Measurements from ENCODE around the gene ZNHIT3.
"Not testable (repeated sequence)": the region's sequence is repeated elsewhere in the genome, so short reads cannot be mapped to it uniquely, and the experiment has no call there.

ZNHIT3 gene

DNA sequence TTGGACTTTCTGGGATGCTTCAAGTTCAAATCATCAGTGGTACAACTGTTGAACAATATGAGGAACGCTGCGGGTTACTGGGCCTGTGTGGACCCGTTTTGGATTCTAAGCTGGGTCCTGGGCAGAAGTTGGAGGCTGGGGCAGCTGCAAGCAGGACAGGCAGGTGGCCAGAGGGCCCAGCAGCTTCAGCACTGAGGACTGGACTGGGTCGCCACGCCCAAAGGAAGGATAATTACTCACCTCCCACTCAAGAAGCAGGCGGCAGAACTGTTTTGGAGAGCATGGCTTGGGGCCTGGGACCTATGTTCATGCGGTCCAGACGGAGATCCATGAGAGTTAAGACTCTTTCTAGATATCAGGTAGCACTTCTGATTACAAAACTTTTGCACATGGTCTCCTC, 1.5 kb upstream of the ZNHIT3 start:
- no peak for DNase-seq

DNA sequence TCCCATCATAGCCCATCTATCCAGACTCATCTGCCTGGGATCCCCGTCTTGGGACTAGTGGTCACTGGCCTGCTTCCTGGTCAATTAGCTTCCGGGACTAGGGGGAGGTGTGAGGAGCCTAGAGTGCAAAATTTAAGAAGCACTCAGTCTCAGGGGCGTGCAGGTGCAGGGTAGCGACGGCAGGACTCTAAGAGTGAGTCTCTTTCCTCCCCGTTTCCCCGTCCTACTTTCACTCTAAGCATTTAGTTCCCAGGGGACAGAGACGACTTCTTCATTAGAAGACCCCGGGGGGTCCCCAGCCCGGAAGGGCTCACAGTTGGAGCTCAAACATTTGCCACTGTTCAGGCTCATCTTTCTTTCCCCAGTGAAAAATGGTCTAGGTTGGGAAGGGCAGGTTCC, 677 bp upstream of the ZNHIT3 start:
- no peak for DNase-seq

DNA sequence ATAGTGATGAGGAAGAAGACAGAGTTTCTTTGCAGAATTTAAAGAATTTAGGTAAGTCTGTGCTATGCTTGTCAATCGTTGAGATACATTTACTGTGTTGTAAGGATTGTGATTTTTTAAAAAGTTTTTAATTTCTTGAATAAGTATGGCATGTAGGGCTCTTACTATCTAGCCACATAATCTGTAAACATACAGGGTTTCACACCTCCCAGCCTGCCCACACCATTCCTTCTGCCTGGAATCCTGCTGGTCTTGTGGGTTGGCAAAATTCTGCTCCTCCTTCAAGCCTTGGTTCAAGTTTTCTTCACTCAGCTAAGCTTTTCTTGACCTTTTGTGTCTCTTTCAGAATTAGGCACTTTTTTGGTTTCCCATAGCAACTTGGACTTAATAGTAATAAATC, 7.5 kb downstream of the ZNHIT3 start:
- DNase-seq = no peak

DNA sequence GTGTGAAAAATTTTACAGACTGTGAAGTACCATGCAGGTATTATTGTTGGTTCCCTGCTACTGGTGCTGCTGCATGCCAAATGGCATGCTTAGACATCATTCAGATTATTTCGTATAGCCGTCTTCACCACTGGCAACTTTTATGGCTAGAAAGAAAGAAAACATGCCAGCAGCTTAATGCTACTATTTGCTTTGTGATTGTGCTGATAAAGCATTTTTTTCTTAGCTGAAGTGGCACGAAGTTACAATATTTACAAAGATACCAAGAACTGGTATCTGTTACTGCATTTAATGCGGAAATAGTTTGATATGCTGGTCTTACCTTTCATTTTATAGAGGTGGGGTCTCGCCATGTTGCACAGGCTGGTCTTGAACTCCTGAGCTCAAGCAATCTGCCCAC, 8.2 kb downstream of the ZNHIT3 start:
- no peak for DNase-seq

DNA sequence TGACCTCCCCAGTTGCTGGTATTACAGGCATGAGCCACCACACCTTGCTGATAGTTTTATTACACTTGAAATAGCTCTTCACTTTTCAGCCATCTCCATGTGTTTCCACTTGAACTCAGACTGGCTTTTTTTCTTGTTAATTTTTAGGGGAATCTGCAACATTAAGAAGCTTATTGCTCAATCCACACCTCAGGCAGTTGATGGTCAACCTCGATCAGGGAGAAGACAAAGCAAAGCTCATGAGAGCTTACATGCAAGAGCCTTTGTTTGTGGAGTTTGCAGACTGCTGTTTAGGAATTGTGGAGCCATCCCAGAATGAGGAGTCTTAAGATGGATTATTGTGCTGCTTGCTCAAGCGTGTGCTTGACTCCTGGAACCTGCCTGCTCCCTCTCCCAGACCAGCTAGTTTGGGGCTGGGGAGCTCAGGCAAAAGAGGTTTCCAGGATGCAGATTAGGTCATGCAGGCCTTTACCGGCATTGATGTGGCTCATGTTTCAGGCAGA, 8.6 kb downstream of the ZNHIT3 start:
- DNase-seq = no peak

DNA sequence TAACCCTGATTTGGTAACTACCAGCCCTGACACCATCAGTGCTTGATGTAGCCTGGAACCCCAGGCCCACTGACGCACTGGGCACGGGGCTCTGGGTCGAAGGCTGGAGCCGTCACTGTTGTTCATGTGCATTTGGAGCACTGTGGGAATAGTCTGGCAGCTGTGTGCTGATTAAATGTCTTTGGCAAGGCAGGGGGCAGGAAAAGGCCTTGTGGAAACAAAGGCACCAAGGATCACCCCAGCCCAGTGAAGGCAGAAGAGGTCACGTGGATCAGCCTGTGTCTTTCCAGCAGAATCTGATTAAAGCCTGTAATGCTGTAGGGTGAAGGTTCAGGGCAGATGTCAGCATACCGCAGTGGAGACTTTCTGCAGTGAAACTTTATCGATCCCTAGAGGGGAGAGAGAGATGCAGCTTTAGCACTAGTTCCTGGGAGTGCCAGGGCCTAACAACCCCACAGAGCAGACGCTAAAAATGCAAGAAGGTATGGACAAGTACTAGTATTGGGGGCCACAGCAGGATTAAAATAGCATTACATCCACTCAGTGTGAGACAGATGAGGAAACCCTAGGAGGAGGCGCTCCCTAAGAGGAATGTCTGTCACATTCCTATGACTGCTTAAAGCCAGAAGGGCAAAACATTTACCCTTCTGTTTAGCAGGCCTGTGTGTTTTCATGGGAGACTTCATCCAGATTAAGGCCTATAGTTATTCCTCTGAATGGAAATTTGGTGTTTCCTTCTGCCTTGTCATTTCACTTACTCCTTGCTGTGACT, 9.7 kb downstream of the ZNHIT3 start:
- no peak for DNase-seq

DNA sequence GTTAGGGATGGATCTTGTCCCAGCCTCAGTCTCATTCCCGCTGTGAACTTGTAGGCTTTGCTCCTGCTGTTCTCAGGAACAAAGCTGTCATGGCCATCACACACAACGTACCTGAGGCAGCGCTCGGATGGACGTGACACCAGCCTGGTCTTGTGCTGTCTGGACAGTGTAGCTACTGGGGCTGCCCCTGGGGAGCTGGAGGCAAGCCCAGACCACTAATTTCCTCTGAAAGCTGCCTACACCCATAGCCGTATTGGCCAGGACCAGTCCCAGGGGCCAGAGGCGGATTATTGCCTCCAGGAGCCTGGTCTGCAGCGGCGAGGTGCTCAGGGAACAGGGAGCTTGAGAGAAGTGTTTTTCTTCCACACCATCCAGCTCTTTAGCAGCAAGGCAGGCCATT, 11.7 kb downstream of the ZNHIT3 start:
- no peak for DNase-seq

DNA sequence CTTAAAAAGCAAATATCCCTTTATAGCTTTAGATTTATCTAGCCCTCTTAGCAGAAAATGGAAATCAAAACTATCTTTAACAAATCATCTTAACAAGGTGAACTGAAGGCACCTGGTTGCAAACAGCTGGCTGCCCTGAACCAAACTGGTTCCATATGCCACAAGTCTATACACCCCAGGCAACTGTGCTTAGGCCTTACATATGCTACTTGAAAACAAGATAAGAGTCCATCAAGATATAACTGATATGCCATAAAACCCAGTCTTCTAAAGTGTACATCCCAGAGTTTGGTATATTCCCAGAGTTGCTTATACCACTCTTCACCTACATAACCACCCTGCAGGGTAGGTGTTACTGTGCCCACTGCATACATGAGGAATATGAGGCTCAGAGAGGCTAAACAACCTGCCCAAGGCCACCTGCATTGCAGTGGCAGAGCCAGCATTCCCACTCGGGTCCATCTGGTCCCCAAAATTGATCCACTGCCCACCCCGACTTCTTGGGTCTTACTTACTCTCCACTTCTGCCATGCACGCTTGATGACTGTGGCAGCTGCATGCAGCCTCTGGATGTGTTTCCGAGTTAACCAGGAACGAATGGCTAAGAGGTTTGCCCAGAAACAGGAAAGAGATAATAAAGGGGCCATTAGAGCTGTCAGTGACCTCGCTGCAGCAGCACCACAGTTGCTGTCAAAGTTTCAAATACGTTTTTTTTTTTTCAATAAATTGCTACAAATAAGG, 12.2 kb downstream of the ZNHIT3 start:
- no peak for DNase-seq

DNA sequence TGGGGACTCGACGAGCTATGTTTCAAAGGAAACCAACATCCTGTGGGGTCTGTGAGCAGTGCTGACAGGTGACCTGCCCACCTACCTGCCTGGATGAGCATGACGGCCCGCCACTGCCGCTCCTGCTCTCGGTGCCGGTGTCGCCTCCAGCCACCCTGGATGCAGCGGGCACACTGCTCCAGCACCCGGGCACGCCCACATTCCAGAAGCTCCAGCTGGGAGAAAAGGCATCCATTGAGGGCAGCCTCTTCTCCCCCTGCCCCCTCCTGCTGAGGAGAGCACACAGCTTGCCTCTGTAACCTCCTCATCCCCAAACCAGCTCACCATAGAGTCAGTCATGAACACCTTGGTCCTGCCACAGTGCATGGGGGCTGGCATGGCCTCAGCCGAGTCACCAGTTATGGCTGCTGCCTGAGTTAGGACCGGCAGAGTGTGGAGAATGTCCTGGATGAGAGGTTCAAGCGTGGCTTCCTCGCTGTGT, 14.3 kb downstream of the ZNHIT3 start:
- DNase-seq = no peak

DNA sequence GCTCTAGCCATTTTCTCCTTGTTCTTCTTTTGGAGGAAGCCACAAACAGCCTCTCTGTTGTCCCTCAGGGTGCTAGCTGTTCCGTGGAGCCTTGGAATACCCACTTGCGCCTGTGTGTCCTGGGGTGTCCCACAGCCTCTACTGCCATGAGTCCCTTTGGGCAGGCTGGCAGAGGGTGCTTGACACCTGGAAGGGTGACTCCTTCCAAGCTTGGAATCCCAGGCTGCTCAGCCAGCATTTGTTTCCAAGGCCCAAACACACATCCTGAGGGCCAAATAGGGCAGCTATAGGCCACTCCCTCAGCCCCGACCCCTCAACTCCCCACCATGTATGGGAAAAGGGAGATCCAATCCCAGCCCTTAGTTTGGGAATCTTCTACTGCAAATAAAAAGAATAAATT, 14.9 kb downstream of the ZNHIT3 start:
- no peak for DNase-seq

DNA sequence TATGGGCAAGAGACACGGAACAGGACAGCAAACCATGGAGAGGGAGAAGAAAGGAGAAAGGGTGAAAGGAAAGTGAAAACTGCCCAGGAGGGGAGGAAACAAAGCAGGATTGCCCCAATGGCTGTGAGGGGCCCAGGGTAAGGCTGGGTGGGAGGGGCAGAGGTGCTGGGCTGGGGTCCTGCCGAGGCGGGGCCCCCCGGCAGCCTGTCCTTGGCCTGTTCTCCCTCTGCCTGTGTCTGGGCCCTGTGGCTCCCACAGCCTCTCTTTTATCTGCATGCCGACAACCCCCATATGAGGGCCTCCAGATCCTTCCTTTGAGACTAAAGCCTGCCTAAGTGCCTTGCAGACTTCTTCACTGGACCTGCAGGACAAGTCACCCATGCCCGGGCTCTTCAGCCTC, 15.5 kb downstream of the ZNHIT3 start:
- DNase-seq = no peak

DNA sequence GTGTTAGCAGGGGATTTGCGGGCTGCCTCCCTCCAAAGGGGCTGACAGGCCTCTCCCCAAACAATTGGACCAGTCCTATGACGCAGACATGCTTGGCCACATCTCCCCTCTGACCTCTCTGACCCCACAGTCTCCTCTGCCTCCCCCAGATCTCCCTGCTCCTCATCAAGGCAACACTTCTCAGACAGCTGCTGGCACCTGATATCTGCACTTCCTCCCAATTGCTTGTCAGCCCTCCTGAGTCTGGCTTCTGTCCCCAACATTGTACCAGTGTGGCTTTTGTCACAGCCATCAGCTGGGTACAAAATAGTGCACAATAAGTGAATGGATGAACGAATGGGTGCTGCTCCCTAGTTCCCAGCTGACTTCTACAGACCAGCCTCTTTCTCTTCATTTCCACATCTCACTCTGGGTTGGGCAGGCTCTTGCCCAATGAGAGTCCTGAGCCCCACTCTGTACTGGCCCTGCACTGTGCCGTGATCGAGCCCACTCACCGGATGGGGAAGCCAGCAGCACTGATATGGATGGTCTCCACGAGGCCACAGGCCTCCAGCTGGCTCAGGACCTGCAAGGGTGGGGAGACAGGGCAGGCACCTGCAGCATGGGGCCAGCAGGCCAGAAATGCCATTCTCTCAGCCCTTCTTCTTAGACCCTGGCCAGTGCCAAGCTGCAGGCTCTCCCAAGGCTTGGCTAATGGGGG, 17.1 kb downstream of the ZNHIT3 start:
- DNase-seq = no peak

DNA sequence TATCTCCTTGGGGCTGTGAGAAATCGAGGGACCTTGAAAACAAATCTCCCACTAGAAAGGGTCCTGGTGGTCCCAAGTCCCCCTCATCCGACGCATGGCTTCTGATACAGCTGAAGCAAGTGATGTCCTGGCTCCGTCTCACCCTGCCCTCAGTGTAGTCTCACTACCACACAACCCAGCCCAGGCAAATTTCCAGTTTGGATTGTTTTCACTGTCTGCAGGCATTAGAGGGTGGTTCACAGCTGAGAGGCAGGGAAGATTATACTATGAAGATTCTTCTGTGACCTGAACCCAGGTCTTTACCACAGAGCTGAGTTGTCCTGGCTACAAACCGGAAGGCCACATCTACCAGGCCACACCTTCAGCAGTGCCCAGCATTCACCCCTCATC, 17.7 kb downstream of the ZNHIT3 start:
- DNase-seq = no peak

DNA sequence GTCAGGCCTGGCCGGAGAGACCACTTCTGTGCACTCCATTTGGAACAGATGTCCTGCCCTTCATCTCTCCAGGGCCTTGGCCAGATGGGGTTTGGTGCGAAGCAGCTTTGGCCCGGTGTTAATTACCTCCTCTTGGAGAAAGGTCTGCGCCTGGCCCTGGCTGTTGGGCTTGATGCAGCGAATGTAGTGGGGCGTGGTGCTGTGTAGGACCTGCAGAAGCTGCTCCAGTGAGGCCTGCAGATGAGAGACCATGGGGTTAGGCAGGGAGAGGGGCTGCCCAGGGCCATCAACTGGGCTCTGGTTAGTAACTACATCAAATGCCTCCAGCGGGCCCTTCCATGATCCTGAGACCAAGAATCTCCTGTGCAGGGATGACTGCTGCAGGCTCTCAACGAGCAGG, 18.7 kb downstream of the ZNHIT3 start:
- no peak for DNase-seq

DNA sequence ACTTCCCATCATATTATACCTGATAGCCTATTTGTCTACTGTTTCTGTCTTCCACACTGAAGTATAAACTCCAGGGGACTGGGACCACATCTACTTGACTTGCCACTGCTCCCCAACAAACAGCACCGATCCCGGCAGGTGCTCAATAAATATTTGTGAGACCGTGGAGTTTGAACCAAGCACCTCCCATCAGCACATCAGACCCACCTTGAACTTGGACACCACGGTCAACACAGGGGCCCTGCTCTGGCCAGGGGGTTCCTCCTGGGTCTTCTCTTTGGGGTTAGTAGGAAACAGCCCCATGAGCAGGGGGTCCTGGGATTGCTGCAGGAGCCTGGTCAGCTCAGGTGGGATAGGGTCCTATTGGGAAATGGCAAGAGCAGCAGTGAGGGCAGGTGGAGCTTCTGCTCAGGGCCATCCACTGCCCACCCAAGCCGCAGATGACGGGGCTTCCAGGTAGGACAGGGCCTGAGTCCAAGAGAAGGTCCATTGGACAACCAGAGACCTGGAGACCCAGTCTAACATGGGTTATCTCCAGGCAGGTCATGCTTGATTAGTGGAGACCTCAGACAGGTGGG, 19.9 kb downstream of the ZNHIT3 start:
- no peak for DNase-seq

DNA sequence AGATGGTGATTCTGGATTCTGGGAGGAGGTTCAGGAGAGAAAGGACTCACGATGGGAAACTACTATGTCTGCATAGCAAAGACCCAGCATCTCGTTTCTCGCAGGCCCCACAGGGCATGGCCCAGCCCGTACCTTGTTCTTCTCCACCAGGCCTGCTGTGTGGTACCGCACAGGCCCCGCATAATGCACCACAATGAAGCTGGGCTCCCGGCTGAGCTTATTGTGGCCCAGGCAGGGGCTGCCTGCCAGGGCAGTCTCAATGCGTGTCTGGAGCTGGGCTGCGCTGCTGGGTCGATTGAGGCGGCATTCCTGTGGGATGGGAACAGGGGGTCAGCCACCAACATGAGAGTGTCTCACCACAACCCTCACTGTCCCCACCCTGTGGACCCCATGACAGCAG, 20.4 kb downstream of the ZNHIT3 start:
- DNase-seq = no peak

DNA sequence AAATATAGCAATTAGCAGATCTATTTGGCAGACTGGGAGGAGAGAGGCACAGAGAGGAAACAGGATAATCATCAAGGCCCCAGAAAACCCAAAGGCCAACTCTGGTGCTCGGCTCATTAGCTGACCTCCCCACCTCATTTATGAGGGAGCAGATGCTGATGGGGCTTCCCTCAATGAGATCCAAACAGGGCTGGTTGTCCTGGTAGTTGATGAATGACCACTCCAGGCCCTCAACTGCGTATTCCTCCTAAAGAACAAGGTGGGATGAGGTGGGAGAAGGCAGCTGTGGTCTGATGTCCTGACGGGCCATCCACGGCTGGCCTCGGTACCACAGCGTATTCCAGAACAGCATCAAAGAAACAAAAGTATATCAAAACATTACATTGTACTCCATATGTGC, 20.8 kb downstream of the ZNHIT3 start:
- DNase-seq = no peak

DNA sequence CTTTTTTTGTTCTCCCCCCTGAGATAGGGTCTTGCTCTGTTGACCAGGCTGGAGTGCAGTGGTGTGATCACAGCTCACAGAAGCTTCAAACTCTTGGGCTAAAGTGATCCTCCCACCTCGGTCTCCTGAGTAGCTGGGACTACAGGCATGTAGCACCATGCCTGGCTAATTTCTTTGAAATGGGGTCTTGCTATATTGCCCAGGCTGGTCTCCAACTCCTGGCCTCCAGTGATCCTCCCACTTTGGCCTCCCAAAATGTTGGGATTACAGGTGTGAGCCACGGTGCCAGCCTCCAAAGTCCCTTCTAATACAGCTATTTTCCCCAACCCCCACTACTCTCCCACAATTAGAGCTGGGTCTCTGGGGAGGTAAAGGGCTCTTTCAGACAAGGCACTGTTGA, 22.0 kb downstream of the ZNHIT3 start:
- not testable (repeated sequence) for DNase-seq

DNA sequence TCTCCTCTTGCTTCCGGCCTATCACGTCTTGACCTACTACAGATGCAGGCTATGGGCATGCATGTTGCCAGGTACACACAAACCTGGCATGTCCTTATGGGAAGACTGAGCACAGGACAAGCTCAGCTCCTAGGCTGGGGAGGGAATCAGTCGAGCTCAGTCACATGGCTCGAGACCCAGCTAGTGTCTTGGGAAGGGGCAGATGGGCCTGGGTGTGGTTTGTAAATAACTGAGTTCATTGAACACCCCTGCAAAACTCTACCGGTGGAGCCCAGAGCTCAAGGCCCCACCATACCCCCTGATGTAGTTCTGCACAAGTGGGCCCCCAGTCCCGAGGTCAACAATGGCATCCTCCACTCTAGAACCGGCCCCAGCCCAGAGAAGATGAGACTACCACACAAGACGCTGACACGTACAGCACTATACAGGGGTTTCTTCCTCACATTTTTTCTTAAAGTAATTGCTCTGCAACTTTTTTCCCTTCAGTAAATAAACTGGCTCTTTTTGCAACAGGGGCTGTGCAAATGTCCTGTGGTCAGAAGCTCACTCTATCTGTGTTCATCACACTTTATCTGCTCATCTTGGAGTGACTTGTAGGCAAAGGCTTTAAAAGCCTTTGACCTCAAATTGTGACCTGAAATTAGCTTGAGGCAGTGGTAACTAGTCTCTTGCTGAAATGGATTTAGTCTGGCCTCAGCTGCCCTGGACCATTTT, 22.9 kb downstream of the ZNHIT3 start:
- DNase-seq = no peak

DNA sequence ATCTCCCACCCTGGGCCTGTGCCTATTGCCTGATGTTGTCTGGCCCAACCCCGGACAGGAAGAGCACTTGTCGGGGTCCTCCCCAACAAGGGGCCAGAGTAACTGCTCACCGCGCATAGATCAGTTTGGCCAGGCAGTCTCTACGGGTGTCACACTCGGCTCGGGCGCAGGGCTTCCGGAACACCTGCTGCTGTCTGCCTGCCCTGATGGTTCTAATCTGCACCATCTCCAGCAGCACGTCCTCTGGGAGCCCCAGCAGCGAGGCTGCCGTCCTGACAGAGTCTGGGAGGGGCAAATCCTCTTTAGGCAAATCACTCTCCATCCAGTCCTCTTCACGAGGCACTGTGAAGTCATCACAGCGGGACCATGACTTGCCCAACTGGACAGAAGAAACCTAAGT, 24.2 kb downstream of the ZNHIT3 start:
- no peak for DNase-seq

DNA sequence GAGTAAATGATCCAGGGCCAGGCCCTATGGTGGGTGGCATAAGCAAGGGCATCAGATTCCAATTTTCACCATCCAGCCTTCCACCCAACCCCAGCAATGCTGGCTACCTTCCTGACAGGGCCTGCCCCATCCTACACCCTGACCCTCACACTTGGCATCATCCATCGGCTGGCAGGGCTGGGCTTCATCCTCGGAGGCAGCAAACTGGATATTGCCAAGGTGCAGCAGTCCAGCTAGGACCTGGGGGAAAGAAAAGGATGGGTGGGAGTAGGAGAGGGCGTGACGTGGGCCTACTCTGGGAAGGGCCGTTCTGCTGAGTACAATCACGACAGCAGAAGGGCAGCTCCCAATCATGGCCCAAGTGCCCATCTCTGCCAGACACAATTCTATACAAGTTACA, 24.7 kb downstream of the ZNHIT3 start:
- DNase-seq = no peak

DNA sequence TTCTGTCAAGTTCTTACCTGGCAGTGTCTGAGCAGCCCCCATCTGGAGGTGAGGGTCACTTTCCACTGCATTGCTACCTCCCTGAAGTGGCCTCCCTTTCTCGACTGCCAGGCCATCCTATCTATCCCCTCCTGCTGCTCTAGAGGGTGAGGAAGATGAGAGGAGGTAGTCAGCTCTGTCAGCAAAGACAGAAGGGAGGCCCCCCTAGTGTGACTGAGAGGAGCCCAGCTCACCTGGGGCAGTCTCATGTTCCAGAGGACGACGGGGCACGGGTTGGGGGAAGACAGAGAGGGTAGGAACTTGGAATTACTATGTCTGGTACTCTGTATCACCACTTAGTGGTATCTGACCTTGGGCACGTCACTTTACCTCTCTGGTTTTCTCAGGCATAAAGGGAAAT, 26.2 kb downstream of the ZNHIT3 start:
- no peak for DNase-seq

DNA sequence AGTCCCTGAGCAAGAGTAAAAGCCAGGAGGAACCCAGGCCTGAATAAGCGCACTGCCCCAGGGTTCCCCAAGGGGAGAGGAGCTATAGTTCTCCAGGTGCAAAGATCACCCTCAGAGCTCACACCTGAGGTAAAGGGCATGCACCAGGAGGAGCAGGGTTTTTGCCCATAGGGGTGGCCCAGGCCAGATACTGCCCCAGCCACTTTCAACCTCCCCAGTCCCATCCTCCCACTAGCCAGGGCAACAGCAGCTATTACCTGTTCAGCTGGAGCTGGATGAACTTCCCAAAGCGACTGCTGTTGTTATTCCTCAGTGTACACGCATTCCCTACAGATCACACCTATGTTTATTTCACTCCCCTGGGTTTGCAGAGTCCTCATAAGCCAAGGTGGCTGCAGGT, 28.4 kb downstream of the ZNHIT3 start:
- no peak for DNase-seq

All from SW 1271 (cell line).